ENCODE data around the gene DGCR8. TPM values are rescaled to one million over a fixed set of nuclear protein-coding genes. Genes with fewer than 3 reads are reported as not detected.

Gene DGCR8
- total RNA-seq, 1 donor from 2014 or later: 93.1 TPM

DNA sequence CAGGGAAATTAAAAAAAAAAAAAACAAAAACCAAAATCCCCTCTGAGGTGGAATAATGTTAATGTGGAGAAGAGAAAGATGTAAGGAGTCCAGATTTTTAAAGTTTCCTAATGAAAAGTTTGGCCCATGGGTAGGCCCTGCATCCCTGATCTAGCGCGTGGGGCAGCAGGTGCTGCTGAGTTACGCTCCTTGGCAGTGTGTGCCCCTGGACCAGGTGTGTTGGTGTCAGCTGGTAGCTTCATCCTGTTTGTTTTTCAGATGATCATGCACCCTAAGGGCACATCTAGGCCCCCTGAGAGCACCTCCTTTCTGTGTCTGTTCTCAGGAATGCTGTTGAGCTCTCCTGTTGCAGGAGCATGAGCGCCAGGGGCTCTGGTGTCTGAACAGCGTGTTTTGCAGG is 6.7 kb downstream of the DGCR8 start:
- peaks cover 5% of the 10 kb centered on the region for H3K27me3 Mint-ChIP-seq (ENCODE audit: unreplicated experiment)
- H3K4me1 Mint-ChIP-seq (ENCODE audit: low read depth, unreplicated experiment): peaks cover 25% of the 10 kb centered on the region
- TF ChIP-seq, protein P1, sequence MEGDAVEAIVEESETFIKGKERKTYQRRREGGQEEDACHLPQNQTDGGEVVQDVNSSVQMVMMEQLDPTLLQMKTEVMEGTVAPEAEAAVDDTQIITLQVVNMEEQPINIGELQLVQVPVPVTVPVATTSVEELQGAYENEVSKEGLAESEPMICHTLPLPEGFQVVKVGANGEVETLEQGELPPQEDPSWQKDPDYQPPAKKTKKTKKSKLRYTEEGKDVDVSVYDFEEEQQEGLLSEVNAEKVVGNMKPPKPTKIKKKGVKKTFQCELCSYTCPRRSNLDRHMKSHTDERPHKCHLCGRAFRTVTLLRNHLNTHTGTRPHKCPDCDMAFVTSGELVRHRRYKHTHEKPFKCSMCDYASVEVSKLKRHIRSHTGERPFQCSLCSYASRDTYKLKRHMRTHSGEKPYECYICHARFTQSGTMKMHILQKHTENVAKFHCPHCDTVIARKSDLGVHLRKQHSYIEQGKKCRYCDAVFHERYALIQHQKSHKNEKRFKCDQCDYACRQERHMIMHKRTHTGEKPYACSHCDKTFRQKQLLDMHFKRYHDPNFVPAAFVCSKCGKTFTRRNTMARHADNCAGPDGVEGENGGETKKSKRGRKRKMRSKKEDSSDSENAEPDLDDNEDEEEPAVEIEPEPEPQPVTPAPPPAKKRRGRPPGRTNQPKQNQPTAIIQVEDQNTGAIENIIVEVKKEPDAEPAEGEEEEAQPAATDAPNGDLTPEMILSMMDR (IDR thresholded peaks at IDR 0.05; ENCODE audit: partially characterized antibody, unreplicated experiment): no peak
- H3K36me3 Mint-ChIP-seq (ENCODE audit: unreplicated experiment): no peaks in the 10 kb centered on the region
- peaks cover 12% of the 10 kb centered on the region for H3K9me3 Mint-ChIP-seq (ENCODE audit: unreplicated experiment)
- no peak overlapping the region for H3K27ac Mint-ChIP-seq (ENCODE audit: unreplicated experiment)
- no peak overlapping the region for H3K4me3 Mint-ChIP-seq (ENCODE audit: unreplicated experiment)
- no peak for DNase-seq

DNA sequence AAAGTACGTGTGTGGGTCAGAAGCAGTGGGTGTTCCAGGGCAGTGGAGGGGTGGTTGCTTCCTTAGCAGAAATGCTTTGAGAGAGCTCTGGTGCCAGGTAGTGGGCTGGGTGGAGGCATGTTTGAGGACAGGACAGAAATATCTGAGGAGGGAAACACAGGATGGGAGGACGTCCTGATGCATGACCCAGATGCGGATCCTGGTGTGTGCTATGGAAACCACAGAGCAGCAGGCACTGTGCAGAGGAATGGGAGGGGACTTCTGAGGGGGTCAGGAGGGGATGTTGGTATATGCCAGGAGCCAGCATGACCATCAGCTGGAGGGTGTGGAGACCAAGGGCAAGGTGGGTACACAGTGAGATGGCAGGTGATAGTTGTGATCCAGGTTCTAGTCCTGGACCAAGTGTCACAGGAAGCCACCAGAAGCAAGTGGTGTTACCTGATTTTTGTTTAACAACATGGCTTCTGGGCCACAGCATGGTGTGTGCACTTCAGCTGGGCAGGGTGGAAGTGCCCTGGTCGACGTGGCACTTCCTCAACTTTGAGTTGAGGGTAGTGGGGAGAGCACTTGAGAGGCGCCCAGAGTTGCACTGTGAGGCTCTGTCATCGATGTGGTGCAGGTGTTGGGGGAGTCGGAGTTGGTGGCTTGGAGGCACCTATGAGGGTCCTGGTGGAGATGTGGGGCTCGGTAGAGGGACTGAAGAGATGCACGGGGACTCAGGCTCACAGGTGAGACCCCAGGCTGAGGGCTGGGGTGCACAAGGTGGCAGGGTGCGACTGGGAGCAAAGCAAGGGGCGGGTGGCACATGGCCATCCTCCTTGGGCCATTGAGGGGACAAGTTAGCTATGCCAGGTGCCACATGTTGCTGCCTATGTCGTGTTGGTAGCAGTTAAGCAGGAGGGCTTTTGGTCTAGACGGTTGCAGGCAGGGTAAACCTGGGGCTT is 7.5 kb downstream of the DGCR8 start:
- H3K4me1 Mint-ChIP-seq (ENCODE audit: low read depth, unreplicated experiment): peaks cover 23% of the 10 kb centered on the region
- peak overlapping the region; percentile 28 for H3K27ac Mint-ChIP-seq (ENCODE audit: unreplicated experiment)
- DNase-seq: no peak
- H3K4me3 Mint-ChIP-seq (ENCODE audit: unreplicated experiment): no peak overlapping the region
- peaks cover 14% of the 10 kb centered on the region for H3K9me3 Mint-ChIP-seq (ENCODE audit: unreplicated experiment)
- H3K36me3 Mint-ChIP-seq (ENCODE audit: unreplicated experiment): no peaks in the 10 kb centered on the region
- TF ChIP-seq, protein P1 (IDR thresholded peaks at IDR 0.05; ENCODE audit: partially characterized antibody, unreplicated experiment): no peak
- H3K27me3 Mint-ChIP-seq (ENCODE audit: unreplicated experiment): peaks cover 5% of the 10 kb centered on the region

DNA sequence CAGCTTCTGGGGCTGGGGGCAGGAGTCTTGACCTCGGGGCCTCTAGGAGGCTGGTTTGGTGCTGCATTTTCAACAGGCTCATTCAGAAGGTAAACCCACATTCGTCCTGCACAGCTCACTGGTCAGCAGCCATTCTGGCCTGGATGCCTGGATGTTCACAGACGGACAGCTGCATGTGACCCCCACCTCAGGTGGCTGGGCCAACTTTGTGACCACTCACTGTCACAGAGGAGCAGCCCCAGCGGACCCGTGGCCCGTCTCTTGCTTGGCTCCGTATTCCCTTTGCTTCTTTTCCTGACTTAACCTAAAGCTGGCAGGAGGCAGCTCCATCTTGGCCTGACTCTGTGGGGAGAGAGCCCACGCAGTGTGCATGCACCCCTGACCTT is 8.2 kb downstream of the DGCR8 start:
- TF ChIP-seq, protein P1 (IDR thresholded peaks at IDR 0.05; ENCODE audit: partially characterized antibody, unreplicated experiment): no peak
- Mint-ChIP-seq H3K4me3 (ENCODE audit: unreplicated experiment) (no peak overlapping the region), H3K36me3 (ENCODE audit: unreplicated experiment) (no peaks in the 10 kb centered on the region), H3K9me3 (ENCODE audit: unreplicated experiment) (peaks cover 14% of the 10 kb centered on the region), H3K4me1 (ENCODE audit: low read depth, unreplicated experiment) (peaks cover 16% of the 10 kb centered on the region), H3K27me3 (ENCODE audit: unreplicated experiment) (peaks cover 3% of the 10 kb centered on the region), H3K27ac (ENCODE audit: unreplicated experiment) (no peak overlapping the region)
- DNase-seq: no peak

DNA sequence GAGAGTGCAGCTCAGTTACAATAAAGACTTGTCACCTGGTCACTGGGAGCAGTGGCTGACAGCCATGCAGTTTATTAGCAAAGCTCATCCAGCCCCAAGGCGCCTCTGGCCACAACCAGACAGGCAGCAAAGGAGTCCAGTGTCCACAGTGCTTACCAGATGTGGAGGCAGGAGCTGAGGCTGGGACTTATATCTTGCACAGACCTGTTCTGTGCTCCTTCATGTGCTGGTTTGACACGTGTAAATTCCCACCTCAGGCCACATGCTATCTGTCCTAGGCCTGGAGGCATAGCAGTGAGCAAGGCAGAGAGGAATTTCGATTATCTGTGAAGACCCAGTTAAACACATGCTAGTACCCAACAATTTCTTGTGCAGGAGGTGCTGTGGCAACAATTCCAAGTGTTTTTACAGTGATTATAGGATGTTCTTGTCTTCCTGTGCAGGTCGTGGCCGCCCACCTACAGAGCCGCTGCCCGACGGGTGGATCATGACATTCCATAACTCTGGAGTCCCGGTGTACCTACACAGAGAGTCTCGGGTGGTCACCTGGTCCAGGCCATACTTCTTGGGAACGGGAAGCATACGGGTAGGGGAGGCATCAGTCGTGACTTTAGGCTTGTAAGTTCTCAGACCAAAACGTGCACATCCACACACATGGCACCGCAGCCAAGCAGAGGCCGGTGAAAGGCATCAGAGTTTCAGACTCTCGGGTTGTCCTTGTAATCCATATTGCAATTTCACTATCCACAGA is 9.4 kb downstream of the DGCR8 start:
- H3K4me1 Mint-ChIP-seq (ENCODE audit: low read depth, unreplicated experiment): peaks cover 6% of the 10 kb centered on the region
- no peaks in the 10 kb centered on the region for H3K36me3 Mint-ChIP-seq (ENCODE audit: unreplicated experiment)
- no peak overlapping the region for H3K4me3 Mint-ChIP-seq (ENCODE audit: unreplicated experiment)
- no peak for DNase-seq
- TF ChIP-seq, protein P1 (IDR thresholded peaks at IDR 0.05; ENCODE audit: partially characterized antibody, unreplicated experiment): no peak
- no peak overlapping the region for H3K27ac Mint-ChIP-seq (ENCODE audit: unreplicated experiment)
- peaks cover 1% of the 10 kb centered on the region for H3K27me3 Mint-ChIP-seq (ENCODE audit: unreplicated experiment)
- peaks cover 10% of the 10 kb centered on the region for H3K9me3 Mint-ChIP-seq (ENCODE audit: unreplicated experiment)

Measured in glutamatergic neuron (in vitro differentiated cells).